H4 (cell line): ENCODE results near the gene PRKAR1B. TPM values are rescaled to one million over a fixed set of nuclear protein-coding genes. Genes with fewer than 3 reads are reported as not detected.

Experiments
- DNase-seq: peaks from one replicate; pipeline ENCODE4 v3.0.0-alpha.2; 2015; ENCODE audit warnings: low spot score
- total RNA-seq: library from RNA; depleted of rRNA; stranded (reverse); fragments of >200 nt; shearing (Covaris generic); gene quantifications from 2 replicates; pipeline ENCODE4 v1.2.3, GENCODE V29; 2014

The PRKAR1B gene
- total RNA-seq, 1 experiment from 2014 or later = 40.5 TPM

GRCh38 chr7:541661-542060, 185.4 kb downstream of the PRKAR1B start:
- no peak for DNase-seq

- DNase-seq = no peak
Observed at GRCh38 chr7:540997-541396, 186.1 kb downstream of the PRKAR1B start.

- DNase-seq = no peak
Observed at GRCh38 chr7:540579-540978, 186.5 kb downstream of the PRKAR1B start.

- peak; percentile 99 for DNase-seq
Observed at GRCh38 chr7:539731-540411, 187.2 kb downstream of the PRKAR1B start.

- peak; percentile 95 for DNase-seq
Observed at GRCh38 chr7:538764-539685, 188.1 kb downstream of the PRKAR1B start.

- peak; percentile 99 for DNase-seq
Observed at GRCh38 chr7:537911-538634, 189.0 kb downstream of the PRKAR1B start.

- no peak for DNase-seq
Observed at GRCh38 chr7:536231-536630, 190.8 kb downstream of the PRKAR1B start.

- DNase-seq = no peak
Observed at GRCh38 chr7:534959-535358, 192.1 kb downstream of the PRKAR1B start.

GRCh38 chr7:534075-534474, 193.0 kb downstream of the PRKAR1B start:
- DNase-seq = no peak

GRCh38 chr7:533266-533665, 193.8 kb downstream of the PRKAR1B start:
- DNase-seq = no peak

GRCh38 chr7:532379-533143, 194.5 kb downstream of the PRKAR1B start:
- no peak for DNase-seq

GRCh38 chr7:531777-532176, 195.3 kb downstream of the PRKAR1B start:
- no peak for DNase-seq

- DNase-seq = no peak
Observed at GRCh38 chr7:528451-528850, 198.6 kb downstream of the PRKAR1B start.

- DNase-seq = no peak
Observed at GRCh38 chr7:527723-528122, 199.4 kb downstream of the PRKAR1B start.

- DNase-seq = no peak
Observed at GRCh38 chr7:526460-527034, 200.5 kb downstream of the PRKAR1B start.

- DNase-seq = no peak
Observed at GRCh38 chr7:525740-526139, 201.3 kb downstream of the PRKAR1B start.

GRCh38 chr7:524800-525199, 202.3 kb downstream of the PRKAR1B start:
- no peak for DNase-seq

GRCh38 chr7:523347-524336, 203.4 kb downstream of the PRKAR1B start:
- DNase-seq = no peak

GRCh38 chr7:522951-523314, 204.1 kb downstream of the PRKAR1B start:
- no peak for DNase-seq
